Transverse colon (tissue), 4 donors: Measurements from ENCODE around the gene COA6. TPM values are rescaled to one million over a fixed set of nuclear protein-coding genes. Genes with fewer than 3 reads are reported as not detected.

Experiments
- DNase-seq: peaks from one replicate; pipeline ENCODE4 v3.0.0-alpha.2; 2019
- H3K27ac ChIP-seq, 4 donors: fragments of 200-600 bp; sonication (generic); 2 replicates each; pipeline ENCODE4 v1.5.1; 2016 to 2018; ENCODE audit warnings: inconsistent platforms in 4 of 4
- H3K27me3 ChIP-seq: fragments of 200-600 bp; sonication (generic); 2 replicates; pipeline ENCODE4 v1.5.1; 2017; ENCODE audit warnings: inconsistent platforms
- H3K36me3 ChIP-seq, 4 donors: fragments of 200-600 bp; sonication (generic); 2 replicates each; pipeline ENCODE4 v1.5.1; 2017 to 2019; ENCODE audit warnings: inconsistent platforms in 4 of 4
- H3K4me1 ChIP-seq, 4 donors: fragments of 200-600 bp; sonication (generic); 2 replicates each; pipeline ENCODE4 v1.5.1; 2017 to 2020; ENCODE audit warnings: inconsistent platforms in 4 of 4
- H3K4me3 ChIP-seq, 4 donors: fragments of 200-600 bp; sonication (generic); 1 replicate in 1 of 4; 2 replicates in 3 of 4; pipeline versions ENCODE4 v1.5.1 to v1.6.1; 2017 to 2019; ENCODE audit warnings: inconsistent platforms in 4 of 4
- H3K9me3 ChIP-seq, 2 donors: fragments of 200-600 bp; sonication (generic); 2 replicates each; pipeline ENCODE4 v1.5.1; 2017 to 2019; ENCODE audit warnings: inconsistent platforms in 2 of 2
- EP300 ChIP-seq: sonication (generic); formaldehyde crosslinking; IDR thresholded peaks from one replicate; pipeline ENCODE4 v1.6.1; 2017; ENCODE audit warnings: antibody characterized with exemption, low read depth
- POLR2A ChIP-seq: fragments of 450-650 bp; IDR thresholded peaks from one replicate; pipeline ENCODE4 v1.6.1; 2016; ENCODE audit warnings: antibody characterized with exemption, mild to moderate bottlenecking, moderate library complexity
- POLR2AphosphoS5 ChIP-seq, 3 donors: sonication (generic); formaldehyde crosslinking; IDR thresholded peaks; one replicate each; pipeline ENCODE4 v1.6.1; 2016; ENCODE audit warnings: antibody characterized with exemption in 3 of 3
- WGBS, 2 donors: methylation state at CpG; one replicate each; pipeline ENCODE4 v1.1.5; 2018; ENCODE audit warnings: low coverage in 1 of 2; 5-methylcytosine and 5-hydroxymethylcytosine counted together
- in situ Hi-C, 4 donors: fragments of 200-750 bp; cut with MboI; loops; one replicate each; pipeline versions ENCODE4 v1.15.0 to v1.15.1; 2017; ENCODE audit warnings: low sequenced_read_pairs in 3 of 4, low pct_ligation_motif_present in 1 of 4, low pct_unique_long_range_greater_than_20kb in 1 of 4
- intact Hi-C: fragments of 100-400 bp; cut with DNase I; formaldehyde crosslinking; loops from one replicate; pipeline ENCODE4 v1.15.1; 2023; ENCODE audit warnings: low total_unique reads
- total RNA-seq, 4 donors: library from RNA; depleted of rRNA; stranded (reverse); fragments of >200 nt; gene quantifications; one replicate each; pipeline ENCODE4 v1.1.0, GENCODE V29; 2016
- TF ChIP-seq, protein P1 (sequence below), 5 experiments: fragments of 200-600 bp in 3 of 5; fragments of 450-650 bp in 2 of 5; sonication (generic) in 3 of 5; IDR thresholded peaks; 1 replicate in 2 of 5; 2 replicates in 3 of 5; pipeline ENCODE4 v1.5.1; 2016 to 2017; ENCODE audit warnings: antibody characterized with exemption in 5 of 5, inconsistent platforms in 3 of 5, mild to moderate bottlenecking in 2 of 5, moderate library complexity in 1 of 5

The COA6 gene
- total RNA-seq, 4 donors from 2014 or later, result 13.7 to 21.6 (median 15.7) TPM; not detected in 1

DNA sequence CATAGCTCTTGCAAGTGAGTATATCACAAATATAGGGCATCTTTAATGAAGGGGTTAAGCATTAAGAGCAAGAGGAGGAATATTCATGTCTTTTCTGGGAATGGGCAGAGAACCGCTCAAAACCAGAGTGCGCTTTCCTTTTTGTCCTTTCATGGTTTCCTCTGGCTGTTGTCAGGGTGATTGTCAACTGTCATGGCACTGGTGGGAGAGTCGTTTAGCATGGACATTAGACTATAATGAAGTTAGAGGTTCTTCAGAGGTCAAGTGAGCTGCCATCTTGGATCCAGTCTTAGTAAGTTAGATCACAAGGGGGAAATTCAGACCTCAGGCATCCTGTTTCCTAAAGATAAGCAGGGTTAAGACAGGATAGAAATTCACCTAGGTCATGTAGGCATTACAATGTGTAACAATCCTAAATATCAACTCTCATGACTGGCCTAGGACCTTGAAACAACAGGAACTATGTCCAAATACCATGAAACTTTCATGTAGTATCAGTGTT lies 12.1 kb upstream of the COA6 start:
- 78% methylated on average over 3 of the region's 3 CpGs; no CpG with 5 or more reads in 1 of the 2 donors for WGBS, 2 donors
- no peaks in the 10 kb centered on the region for H3K27me3 ChIP-seq
- intact Hi-C loops, result no loop called here
- TF ChIP-seq, protein P1, sequence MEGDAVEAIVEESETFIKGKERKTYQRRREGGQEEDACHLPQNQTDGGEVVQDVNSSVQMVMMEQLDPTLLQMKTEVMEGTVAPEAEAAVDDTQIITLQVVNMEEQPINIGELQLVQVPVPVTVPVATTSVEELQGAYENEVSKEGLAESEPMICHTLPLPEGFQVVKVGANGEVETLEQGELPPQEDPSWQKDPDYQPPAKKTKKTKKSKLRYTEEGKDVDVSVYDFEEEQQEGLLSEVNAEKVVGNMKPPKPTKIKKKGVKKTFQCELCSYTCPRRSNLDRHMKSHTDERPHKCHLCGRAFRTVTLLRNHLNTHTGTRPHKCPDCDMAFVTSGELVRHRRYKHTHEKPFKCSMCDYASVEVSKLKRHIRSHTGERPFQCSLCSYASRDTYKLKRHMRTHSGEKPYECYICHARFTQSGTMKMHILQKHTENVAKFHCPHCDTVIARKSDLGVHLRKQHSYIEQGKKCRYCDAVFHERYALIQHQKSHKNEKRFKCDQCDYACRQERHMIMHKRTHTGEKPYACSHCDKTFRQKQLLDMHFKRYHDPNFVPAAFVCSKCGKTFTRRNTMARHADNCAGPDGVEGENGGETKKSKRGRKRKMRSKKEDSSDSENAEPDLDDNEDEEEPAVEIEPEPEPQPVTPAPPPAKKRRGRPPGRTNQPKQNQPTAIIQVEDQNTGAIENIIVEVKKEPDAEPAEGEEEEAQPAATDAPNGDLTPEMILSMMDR (IDR thresholded peaks at IDR 0.05), result no peak
- TF ChIP-seq POLR2AphosphoS5 (IDR thresholded peaks at IDR 0.05) (no peak), POLR2A (no peak), EP300 (no peak)
- H3K4me3 ChIP-seq, result no peak overlapping the region
- no peaks in the 10 kb centered on the region for H3K36me3 ChIP-seq
- H3K9me3 ChIP-seq, result no peaks in the 10 kb centered on the region
- in situ Hi-C loops, result no loop called here
- no peak for DNase-seq
- H3K27ac ChIP-seq, result no peak overlapping the region
- H3K4me1 ChIP-seq, result no peaks in the 10 kb centered on the region

DNA sequence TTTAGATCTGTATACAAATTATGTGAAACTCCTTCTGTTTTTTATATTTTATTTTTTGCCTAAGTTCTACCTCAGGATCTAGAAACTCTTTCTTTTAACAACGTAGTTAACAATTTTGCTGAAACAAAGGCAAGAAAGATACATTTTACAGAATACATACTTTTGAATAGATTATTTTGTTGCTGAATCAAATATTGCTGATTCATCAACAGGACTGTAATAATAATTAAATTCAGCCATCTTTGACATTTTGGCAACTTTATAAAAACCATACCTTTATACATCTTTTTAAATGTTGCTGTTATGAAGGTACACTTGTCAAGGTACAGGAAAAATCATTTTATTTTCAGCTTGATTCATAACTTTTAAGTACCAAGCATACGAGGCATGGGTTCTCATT lies 10.7 kb upstream of the COA6 start:
- H3K36me3 ChIP-seq, result no peaks in the 10 kb centered on the region
- TF ChIP-seq POLR2A, result no peak
- TF ChIP-seq EP300, result no peak
- TF ChIP-seq POLR2AphosphoS5 (IDR thresholded peaks at IDR 0.05), result no peak
- TF ChIP-seq, protein P1 (IDR thresholded peaks at IDR 0.05), result no peak
- H3K27me3 ChIP-seq, result no peaks in the 10 kb centered on the region

DNA sequence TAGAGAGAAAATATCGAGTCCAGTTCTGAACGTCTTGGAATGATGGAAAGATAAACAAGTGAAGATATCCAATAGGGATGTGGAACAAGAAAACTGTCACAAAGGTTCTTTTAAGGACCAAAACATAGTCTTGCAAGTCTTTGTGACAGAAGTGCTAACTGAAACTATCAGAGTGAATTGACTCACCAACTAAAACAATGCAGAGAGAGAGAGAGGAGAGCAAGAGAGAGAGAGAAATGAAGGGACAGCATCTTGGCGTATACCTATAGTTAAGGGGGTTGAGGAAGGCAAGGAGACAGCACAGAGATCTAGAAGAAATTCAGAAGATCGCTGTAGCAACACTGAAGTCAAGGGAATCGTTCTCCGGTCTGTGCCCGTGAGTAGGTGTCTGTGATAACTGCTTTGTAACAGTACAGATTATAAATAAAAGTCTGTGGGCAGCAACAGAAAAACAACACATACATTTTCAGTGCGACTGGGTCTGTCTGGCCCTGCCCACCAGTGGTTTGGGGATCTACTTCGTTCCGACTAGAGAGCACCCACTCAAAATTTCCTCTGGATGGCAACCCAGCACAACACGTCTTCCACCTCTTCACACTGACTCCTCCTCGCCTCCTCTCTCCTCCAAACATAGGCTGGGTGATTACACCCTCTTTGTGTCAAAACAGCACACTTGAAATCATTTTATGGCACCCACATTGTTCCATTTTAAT lies 4.8 kb upstream of the COA6 start:
- no peak for DNase-seq
- no peak overlapping the region for H3K4me3 ChIP-seq
- TF ChIP-seq POLR2AphosphoS5 (IDR thresholded peaks at IDR 0.05) (no peak), POLR2A (no peak), EP300 (no peak)
- TF ChIP-seq, protein P1 (IDR thresholded peaks at IDR 0.05), result no peak
- H3K9me3 ChIP-seq, result no peaks in the 10 kb centered on the region
- in situ Hi-C loops (no loop called here), intact Hi-C loops (no loop called here)
- H3K27ac ChIP-seq, result no peak overlapping the region
- no peaks in the 10 kb centered on the region for H3K27me3 ChIP-seq
- peaks cover 0 to 8% (median 6%) of the 10 kb centered on the region in 4 donors for H3K4me1 ChIP-seq
- no peaks in the 10 kb centered on the region for H3K36me3 ChIP-seq
- 70 to 81% methylated on average over 12 of the region's 12 CpGs for WGBS, 2 donors

More for the DNA sequence above, 10.7 kb upstream of the COA6 start:
- Histone ChIP-seq H3K9me3 (no peaks in the 10 kb centered on the region), H3K4me1 (no peaks in the 10 kb centered on the region), H3K27ac (no peak overlapping the region), H3K4me3 (no peak overlapping the region)
- intact Hi-C loops, result no loop called here
- no peak for DNase-seq
- in situ Hi-C loops, result no loop called here
- 64% methylated on average over 2 of the region's 2 CpGs for WGBS, 2 donors

DNA sequence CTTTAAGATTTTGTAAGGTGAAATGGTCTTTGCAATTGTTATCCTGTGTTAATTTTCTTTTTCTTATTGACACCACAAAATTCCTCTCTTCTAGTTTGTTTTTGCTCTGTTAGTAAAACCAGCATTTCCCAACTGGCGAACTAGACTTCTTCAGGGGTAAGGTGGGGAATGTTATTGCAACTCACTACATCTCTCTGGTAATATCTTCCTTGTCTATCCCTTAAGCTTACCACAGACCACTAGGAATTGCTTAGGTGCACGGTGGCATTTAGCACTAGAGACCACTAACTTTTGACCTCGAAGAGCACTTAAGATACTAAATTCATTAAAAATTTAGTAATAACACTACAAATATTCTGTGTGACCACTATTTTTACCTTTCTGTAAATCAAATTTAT lies 4.2 kb upstream of the COA6 start:
- Histone ChIP-seq H3K4me3 (no peak overlapping the region), H3K4me1 (peaks cover under 1 to 8% (median 6%) of the 10 kb centered on the region in 4 donors), H3K9me3 (no peaks in the 10 kb centered on the region), H3K36me3 (no peaks in the 10 kb centered on the region), H3K27ac (no peak overlapping the region), H3K27me3 (no peaks in the 10 kb centered on the region)
- no peak for TF ChIP-seq EP300
- no peak for TF ChIP-seq POLR2AphosphoS5 (IDR thresholded peaks at IDR 0.05)
- no peak for TF ChIP-seq POLR2A
- TF ChIP-seq, protein P1 (IDR thresholded peaks at IDR 0.05), result no peak
- in situ Hi-C loops, result no loop called here
- no peak for DNase-seq
- 83 to 84% methylated on average over 3 of the region's 3 CpGs for WGBS, 2 donors
- intact Hi-C loops, result no loop called here
